ENCODE measurements around the gene CTSO. TPM values are rescaled to one million over a fixed set of nuclear protein-coding genes. Genes with fewer than 3 reads are reported as not detected.

The CTSO gene
- total RNA-seq, 1 experiment from 2014 or later, result 0.81 TPM

GRCh38 chr4:155877971-155878370, 75.7 kb downstream of the CTSO start:
- Mint-ChIP-seq H3K27me3 (ENCODE audit: low read depth) (no peaks in the 10 kb centered on the region), H3K27ac (no peak overlapping the region), H3K4me1 (peaks cover 9 to 18% of the 10 kb centered on the region in 2 experiments), H3K4me3 (no peak overlapping the region; a peak in 1 of 5 replicates), H3K9me3 (peaks cover 15 to 17% of the 10 kb centered on the region in 2 experiments), H3K36me3 (ENCODE audit: insufficient read depth in 1 of 3, low read depth in 3 of 3) (peaks cover 6 to 20% (median 9%) of the 10 kb centered on the region in 3 experiments; a peak in 6 of 7 replicates)
- TF ChIP-seq, protein P1, sequence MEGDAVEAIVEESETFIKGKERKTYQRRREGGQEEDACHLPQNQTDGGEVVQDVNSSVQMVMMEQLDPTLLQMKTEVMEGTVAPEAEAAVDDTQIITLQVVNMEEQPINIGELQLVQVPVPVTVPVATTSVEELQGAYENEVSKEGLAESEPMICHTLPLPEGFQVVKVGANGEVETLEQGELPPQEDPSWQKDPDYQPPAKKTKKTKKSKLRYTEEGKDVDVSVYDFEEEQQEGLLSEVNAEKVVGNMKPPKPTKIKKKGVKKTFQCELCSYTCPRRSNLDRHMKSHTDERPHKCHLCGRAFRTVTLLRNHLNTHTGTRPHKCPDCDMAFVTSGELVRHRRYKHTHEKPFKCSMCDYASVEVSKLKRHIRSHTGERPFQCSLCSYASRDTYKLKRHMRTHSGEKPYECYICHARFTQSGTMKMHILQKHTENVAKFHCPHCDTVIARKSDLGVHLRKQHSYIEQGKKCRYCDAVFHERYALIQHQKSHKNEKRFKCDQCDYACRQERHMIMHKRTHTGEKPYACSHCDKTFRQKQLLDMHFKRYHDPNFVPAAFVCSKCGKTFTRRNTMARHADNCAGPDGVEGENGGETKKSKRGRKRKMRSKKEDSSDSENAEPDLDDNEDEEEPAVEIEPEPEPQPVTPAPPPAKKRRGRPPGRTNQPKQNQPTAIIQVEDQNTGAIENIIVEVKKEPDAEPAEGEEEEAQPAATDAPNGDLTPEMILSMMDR (conservative IDR thresholded peaks at IDR 0.05), result no peak
- H2BK15ac ChIP-seq (ENCODE audit: low read depth, low read length), result no peak overlapping the region
- H3K79me1 ChIP-seq (ENCODE audit: insufficient read depth, low read depth, low read length, poor library complexity, severe bottlenecking), result no peaks in the 10 kb centered on the region
- H3K27ac ChIP-seq (ENCODE audit: insufficient read length, low read depth, low read length), result no peak overlapping the region
- H4K5ac ChIP-seq (ENCODE audit: insufficient read length, low read depth, low read length), result no peak overlapping the region
- WGBS (ENCODE audit: extremely low coverage, insufficient read length, low lambda C conversion rate), result no CpG with 5 or more reads among the region's 4 CpGs
- no peaks in the 10 kb centered on the region for H3K79me2 ChIP-seq (ENCODE audit: insufficient read depth, low read length)
- no peak overlapping the region for H3K4me2 ChIP-seq (ENCODE audit: insufficient read depth, insufficient read length, low read length)
- H2BK120ac ChIP-seq (ENCODE audit: low read depth, low read length, poor library complexity, severe bottlenecking), result no peak overlapping the region
- H2BK5ac ChIP-seq (ENCODE audit: insufficient read length, low read length), result no peak overlapping the region
- H3K18ac ChIP-seq (ENCODE audit: insufficient read length, low read depth, low read length), result no peak overlapping the region
- H3T11ph ChIP-seq (ENCODE audit: low read length), result no peak overlapping the region
- H3K4me1 ChIP-seq (ENCODE audit: insufficient read depth, low read length), result no peaks in the 10 kb centered on the region; the same call in 1 of the 2 replicates
- H2BK12ac ChIP-seq (ENCODE audit: insufficient read length, low read depth, low read length), result no peak overlapping the region
- DNase-seq, result no peak
- H3K9ac ChIP-seq (ENCODE audit: extremely low read depth, insufficient read length, low read length), result no peak overlapping the region
- H2AFZ ChIP-seq (ENCODE audit: low read length), result no peak overlapping the region
- no peak overlapping the region for H3K4ac ChIP-seq (ENCODE audit: low read depth, low read length)
- H4K8ac ChIP-seq (replicated peaks; ENCODE audit: insufficient read length, low read depth, low read length), result no peak overlapping the region
- H3K23me2 ChIP-seq (ENCODE audit: insufficient read length, low read depth, low read length, poor library complexity, severe bottlenecking), result peaks cover 2% of the 10 kb centered on the region
- no peaks in the 10 kb centered on the region for H4K20me1 ChIP-seq (ENCODE audit: control insufficient read depth, insufficient read depth, insufficient read length)
- no peak overlapping the region for H3K14ac ChIP-seq (ENCODE audit: insufficient read depth, low read length)
- H3K27me3 ChIP-seq (ENCODE audit: insufficient read depth, low read length), result no peaks in the 10 kb centered on the region
- no peak overlapping the region for H4K91ac ChIP-seq (ENCODE audit: insufficient read length, low read depth, low read length)
- H2BK20ac ChIP-seq (ENCODE audit: low read depth, low read length, poor library complexity, severe bottlenecking), result no peak overlapping the region
- no peak overlapping the region for H2AK5ac ChIP-seq (ENCODE audit: insufficient read length, low read length)
- H3K23ac ChIP-seq (ENCODE audit: insufficient read length, low read depth, low read length), result no peak overlapping the region
- no peak overlapping the region for H3K56ac ChIP-seq (ENCODE audit: insufficient read length, low read depth, low read length)
- H3K9me3 ChIP-seq (ENCODE audit: control insufficient read depth, low read depth, low read length), result no peaks in the 10 kb centered on the region

All from H9 (cell line).